GM19372 (cell line): Measurements from ENCODE around the gene SAMD3.
"Not testable (repeated sequence)": the region's sequence is repeated elsewhere in the genome, so short reads cannot be mapped to it uniquely, and the experiment has no call there.

ENCODE experiments used
- ATAC-seq: cut with Tn5 transposase; IDR thresholded peaks from one replicate; pipeline ENCODE4 v1.9.1; 2021; ENCODE audit warnings: mild to moderate bottlenecking, low read depth, moderate library complexity; ENCODE audit not compliant: unreplicated experiment

The SAMD3 gene

GRCh38 chr6:130222775-130223174, at the start of gene SAMD3:
Gene SAMD3, minus strand, starts transcription at chr6:130222951. Its CDS starts 7,678 bp downstream, at chr6:130215273.
- no peak for ATAC-seq

GRCh38 chr6:130269969-130270635, 47.4 kb upstream of the SAMD3 start:
- peak; percentile 93 for ATAC-seq

GRCh38 chr6:130265553-130265952, 42.8 kb upstream of the SAMD3 start:
- ATAC-seq: not testable (repeated sequence)

GRCh38 chr6:130262008-130262407, 39.3 kb upstream of the SAMD3 start:
- no peak for ATAC-seq

GRCh38 chr6:130261558-130261957, 38.8 kb upstream of the SAMD3 start:
- ATAC-seq: not testable (repeated sequence)

GRCh38 chr6:130260614-130261241, 38.0 kb upstream of the SAMD3 start:
- peak; percentile 34 for ATAC-seq

GRCh38 chr6:130260050-130260462, 37.3 kb upstream of the SAMD3 start:
- peak; percentile 61 for ATAC-seq

GRCh38 chr6:130259557-130259956, 36.8 kb upstream of the SAMD3 start:
- ATAC-seq: peak; percentile 11

GRCh38 chr6:130259140-130259539, 36.4 kb upstream of the SAMD3 start:
- ATAC-seq: no peak

GRCh38 chr6:130252527-130253237, 29.9 kb upstream of the SAMD3 start:
- no peak for ATAC-seq

GRCh38 chr6:130245267-130245666, 22.5 kb upstream of the SAMD3 start:
- ATAC-seq: no peak

- no peak for ATAC-seq
These were observed 22.0 kb upstream of the SAMD3 start for GRCh38 chr6:130244728-130245127.

- no peak for ATAC-seq
These were observed 17.5 kb upstream of the SAMD3 start for GRCh38 chr6:130240232-130240631.

GRCh38 chr6:130239755-130240154, 17.0 kb upstream of the SAMD3 start:
- no peak for ATAC-seq

- ATAC-seq: no peak
These were observed 10.6 kb upstream of the SAMD3 start for GRCh38 chr6:130233330-130233729.

GRCh38 chr6:130230531-130230930, 7.8 kb upstream of the SAMD3 start:
- ATAC-seq: not testable (repeated sequence)

- ATAC-seq: no peak
These were observed 6.9 kb upstream of the SAMD3 start for GRCh38 chr6:130229645-130230044.

GRCh38 chr6:130223508-130223907, 757 bp upstream of the SAMD3 start:
- peak; percentile 99 for ATAC-seq

GRCh38 chr6:130218134-130218533, 4.6 kb downstream of the SAMD3 start:
- ATAC-seq: no peak

GRCh38 chr6:130216620-130217019, 6.1 kb downstream of the SAMD3 start:
- no peak for ATAC-seq

- ATAC-seq: no peak
These were observed 7.2 kb downstream of the SAMD3 start for GRCh38 chr6:130215526-130215925.
